ENCODE data around the gene VPS33B.

DNA sequence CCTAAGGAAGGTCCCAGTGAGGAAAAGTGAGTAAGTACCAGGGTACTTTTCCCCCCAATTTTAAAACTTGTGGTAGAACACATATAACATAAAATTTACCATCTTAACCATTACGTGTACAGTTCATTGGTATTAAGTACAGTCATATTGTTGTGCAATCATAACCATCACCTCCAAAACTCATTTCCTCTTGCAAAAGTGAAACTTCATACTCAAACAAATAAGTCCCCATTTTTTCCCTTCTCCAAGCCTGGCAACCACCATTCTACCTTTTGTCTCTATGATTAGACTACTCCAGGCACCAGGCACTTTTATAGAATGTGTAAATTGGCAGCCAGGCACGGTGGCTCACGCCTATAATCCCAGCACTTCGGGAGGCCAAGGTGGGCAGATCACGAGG, 40.3 kb downstream of the VPS33B start:
- TF ChIP-seq, protein P1, sequence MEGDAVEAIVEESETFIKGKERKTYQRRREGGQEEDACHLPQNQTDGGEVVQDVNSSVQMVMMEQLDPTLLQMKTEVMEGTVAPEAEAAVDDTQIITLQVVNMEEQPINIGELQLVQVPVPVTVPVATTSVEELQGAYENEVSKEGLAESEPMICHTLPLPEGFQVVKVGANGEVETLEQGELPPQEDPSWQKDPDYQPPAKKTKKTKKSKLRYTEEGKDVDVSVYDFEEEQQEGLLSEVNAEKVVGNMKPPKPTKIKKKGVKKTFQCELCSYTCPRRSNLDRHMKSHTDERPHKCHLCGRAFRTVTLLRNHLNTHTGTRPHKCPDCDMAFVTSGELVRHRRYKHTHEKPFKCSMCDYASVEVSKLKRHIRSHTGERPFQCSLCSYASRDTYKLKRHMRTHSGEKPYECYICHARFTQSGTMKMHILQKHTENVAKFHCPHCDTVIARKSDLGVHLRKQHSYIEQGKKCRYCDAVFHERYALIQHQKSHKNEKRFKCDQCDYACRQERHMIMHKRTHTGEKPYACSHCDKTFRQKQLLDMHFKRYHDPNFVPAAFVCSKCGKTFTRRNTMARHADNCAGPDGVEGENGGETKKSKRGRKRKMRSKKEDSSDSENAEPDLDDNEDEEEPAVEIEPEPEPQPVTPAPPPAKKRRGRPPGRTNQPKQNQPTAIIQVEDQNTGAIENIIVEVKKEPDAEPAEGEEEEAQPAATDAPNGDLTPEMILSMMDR (conservative IDR thresholded peaks at IDR 0.05; ENCODE audit: low read length), result no peak
- no peak for TF ChIP-seq EZH2phosphoT487 (IDR thresholded peaks at IDR 0.05; ENCODE audit: borderline replicate concordance, low read depth, low read length)
